ENCODE measurements around the gene CYP17A1.

The CYP17A1 gene

DNA sequence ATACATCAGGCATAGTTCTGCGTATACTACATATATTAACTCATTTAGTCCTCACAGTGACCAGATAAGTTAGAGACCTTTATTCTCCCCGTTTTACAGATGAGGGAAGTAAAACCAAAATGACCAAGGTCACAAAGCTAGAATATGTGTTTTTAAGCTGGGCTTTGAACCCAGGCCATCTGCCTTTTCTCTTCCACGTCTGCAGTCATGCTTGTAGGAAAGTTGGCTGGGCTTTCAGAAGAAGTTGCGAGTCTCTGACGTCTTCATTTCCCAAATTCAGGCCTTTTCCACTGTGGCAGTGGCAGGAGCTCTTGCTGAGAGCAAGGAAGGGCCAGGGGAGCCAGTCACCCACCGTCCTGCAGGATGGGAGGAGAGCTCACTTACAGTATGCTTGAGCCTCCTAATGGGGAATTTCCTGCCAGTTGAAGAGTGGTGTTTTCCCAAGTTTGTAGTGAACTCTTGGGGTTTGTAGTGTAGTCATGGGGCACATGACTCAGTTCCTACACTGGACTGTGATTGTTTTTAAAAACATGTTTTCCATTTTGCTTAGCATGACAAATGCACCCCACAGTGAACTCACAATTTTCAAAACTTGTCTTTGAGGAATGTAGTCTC, 34.2 kb downstream of the CYP17A1 start:
- DNase-seq, result no peak

DNA sequence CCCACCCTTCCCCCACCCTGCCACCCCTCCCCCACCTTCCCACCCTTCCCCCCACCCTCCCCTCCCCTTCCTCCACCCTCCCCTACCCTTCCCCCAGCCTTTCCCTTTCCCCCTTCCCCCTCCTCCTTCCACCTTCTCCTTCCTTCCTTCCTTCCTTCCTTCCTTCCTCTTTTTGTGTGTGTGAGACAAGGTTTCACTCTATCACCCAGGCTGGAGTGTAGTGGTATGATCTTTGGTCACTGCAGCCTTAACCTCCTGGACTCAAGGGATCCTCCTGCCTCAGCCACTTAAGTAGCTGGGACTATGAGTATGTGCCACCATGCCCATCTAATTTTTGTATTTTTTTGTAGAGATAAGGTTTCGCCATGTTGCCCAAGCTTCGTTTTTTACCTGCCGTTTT, 35.2 kb downstream of the CYP17A1 start:
- DNase-seq, result no peak

DNA sequence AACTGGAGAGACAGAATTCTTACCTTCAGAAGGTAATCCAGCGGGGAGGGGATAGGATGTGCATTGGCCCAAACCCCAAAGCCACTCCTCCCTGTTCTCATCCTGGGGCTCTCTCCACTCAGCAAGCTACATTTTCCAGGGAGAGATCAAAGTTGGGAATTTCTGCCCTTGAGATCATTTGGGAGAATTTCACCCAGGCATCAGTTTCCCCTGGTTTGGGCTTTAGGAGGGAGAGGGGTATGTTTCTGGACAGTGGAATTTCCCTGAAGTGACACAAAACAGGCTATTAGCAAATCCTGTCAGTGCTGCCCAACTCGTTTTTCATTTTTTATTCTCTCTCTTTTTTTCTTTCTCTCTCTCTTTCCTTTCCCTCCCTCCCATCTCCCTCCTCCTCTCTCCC, 35.7 kb downstream of the CYP17A1 start:
- DNase-seq, result no peak

DNA sequence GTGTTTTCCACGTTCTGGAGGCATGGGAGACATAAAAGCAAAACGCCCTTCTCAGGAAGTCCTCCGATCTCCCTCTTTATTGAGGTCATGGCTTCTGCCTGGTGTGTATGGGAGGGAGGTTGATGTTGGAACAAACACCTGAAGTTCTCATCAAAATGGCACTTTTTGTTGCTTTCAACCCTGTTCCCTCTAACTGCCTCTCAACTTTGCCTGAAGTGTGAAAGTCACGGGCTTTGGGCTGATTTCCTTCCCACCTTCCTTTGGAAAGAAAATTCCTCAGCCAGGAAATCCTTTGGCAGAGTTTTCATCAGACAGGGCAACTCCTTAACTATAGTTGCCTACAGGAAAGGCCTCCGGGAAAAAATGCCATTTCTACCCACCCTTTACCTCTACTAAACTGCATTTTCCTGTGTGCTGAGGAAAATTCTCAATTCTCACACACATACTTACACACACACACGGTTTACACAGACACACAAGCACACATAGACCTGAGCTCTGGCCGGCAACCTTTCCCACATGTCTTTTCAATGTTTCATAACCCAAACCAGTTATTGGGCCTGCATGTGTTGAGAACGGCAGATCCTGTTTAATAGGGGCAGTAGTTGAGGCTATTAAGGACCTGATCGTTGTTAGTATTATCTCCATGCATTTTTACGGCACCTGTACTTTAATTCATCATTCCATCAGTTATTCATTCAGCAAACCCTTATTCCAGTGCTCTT, 36.4 kb downstream of the CYP17A1 start:
- no peak for DNase-seq

DNA sequence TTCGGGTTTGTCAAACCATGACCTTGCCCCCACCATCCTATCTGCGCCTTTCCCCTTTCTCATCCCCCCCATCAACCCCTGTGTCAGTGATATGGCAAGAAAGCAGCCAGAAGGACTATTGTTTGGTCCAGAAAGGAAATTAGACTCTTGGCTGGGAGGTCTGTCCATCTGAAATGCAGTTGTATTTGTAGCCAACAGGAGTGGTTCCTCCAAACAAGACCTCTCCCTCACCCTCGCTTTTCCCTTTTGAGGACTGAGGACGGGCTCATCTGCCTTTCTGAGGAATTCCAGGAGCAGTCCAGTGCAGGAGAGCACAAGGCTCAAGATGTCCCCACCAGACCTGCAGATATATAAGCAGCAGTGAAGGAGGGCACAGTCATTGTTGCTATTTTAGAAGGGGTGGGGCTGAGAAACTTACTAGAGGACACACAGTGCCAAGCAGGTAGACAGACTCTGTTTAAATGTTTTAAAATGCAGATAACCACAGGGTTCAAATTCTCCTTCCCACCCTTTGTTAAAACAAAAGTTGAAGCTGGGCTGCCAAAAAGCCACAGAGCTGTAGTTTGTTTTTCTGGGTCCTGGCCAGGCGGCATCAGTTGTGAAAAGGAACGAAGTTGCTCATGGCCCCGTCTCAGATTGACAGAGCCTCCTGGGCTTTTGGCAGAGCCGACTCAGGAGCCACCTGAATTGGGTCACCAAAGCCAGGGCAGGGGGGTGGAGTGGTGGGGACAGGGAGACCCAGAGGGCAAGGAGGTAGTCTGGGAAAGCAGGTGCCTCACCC, 37.3 kb downstream of the CYP17A1 start:
- no peak for DNase-seq

DNA sequence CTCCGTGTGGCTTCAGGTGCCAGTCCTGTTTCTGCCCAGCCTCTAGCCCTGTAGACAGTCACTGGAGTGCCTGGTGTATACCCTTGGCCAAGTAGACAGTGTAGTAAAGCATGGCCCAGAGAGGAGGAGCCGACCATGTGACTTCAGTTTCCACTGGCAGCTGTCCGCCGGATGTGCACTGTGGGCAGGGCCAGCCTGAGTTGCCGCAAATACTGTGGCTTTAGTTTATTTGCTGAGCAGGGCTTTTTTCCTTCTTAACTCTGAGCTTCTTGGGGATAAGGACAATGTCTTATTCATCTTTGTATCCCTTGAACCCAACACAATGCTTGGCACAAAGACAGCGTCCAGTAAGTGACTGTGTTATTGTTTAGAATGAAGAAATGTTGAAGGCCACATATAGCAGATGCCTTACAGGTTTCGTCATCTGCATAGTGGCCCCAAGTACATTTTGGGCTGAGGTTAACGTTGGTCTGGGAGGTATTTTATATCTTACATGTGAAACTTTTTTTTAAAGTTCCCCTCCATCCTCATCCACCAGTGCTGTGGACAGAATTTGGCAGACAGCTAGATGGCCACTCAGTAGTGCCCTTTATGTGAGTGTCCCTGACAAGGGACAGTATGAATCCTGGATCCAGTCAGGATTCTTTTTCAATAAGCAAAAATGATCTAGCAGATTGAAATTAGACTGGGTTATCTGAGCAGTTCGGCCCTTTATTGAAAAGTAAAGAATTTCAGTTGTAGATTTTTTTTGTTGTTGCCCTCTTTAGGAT, 40.6 kb downstream of the CYP17A1 start:
- no peak for DNase-seq

DNA sequence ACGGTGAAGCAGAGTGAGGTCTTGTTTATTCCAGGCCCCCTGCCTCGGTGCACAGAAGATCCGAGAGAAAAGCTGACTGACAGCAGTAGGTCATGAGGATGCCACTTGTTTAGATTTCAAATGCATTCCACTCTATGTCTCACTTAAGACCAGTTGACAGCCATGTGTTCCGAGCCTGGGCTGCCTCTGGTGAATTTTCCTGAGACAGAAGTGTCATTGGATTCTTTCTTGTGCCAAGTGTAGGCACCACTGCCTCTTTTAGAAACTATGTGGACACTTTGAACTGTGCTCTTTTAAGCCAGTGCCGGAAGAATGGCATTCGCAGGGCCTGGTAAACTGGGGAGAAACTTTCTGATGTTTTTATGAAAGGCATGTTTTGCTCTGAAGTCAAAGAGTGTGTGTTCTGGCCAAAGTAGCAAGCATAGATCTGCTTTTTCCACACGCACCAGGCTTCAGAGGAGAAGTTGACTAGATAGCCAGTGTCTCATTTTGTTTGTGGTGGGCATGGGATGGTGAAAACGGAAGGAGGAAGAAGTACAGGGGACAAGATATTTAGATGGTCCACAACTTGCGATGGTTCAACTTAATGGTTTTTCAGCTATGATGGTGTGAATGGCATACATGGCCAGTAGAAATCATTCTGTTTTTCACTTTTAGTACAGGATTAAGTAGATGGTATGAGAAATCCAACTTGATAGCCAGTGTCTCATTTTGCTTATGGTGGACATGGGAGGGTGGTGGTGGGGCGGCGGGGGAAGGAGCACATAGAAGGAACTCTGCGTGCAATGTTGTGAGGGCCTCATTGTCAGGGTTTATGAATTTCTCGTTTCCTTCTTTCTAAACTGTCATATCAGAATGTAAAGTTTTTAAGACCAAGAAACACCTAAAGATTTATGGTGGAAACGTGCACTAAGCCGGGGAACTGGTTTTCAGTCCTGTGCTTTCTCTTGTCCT, 41.5 kb downstream of the CYP17A1 start:
- no peak for DNase-seq

DNA sequence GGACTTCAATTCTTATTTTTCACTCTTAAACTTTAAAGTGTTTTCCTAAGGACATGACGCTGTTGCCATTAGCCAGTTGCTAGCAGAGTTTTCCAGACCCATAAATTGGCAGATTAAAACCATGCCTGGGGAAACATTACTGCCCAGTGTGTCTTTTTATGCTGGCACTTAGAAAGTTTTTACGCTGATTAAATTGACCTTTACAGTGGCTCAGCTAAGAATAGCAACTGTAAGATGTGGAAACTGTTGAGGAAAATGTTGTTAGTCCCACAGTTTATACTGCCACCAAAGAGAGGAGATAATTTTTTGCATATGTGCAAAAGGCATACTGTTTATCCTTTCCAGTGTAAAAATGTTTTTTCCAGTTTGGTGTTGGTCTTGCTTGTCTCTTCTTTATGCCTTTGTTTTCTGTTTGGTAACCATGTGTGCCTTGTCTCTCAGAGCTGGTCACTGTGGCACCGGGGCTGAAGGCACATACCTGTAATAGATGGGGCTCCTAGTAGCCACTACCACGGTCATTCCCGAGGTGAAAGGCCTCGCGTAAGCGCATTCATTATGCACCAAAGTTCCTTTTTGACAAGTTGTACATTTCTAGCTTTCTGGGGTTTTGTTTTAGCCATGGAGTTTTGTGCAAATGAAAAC, 45.3 kb downstream of the CYP17A1 start:
- DNase-seq, result no peak

DNA sequence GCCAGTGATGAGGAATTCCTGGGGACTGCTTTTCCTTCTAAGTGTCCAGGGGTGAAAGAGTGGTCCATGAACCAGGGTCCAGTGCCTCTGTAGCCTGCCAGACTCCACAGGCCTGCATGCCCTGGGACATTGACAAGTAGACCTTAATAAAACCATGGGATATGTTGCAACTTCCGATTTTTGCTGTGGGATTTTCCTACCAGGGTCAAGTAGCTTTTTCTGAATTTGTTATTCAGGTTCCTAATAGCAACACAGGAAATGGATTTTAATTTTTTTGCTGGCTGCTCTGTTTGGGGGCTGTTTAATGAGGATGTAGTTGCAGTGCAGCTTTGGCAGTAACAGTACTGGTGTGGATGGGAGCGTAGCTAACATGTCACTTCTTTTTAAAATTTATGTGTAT, 51.4 kb downstream of the CYP17A1 start:
- DNase-seq, result no peak

DNA sequence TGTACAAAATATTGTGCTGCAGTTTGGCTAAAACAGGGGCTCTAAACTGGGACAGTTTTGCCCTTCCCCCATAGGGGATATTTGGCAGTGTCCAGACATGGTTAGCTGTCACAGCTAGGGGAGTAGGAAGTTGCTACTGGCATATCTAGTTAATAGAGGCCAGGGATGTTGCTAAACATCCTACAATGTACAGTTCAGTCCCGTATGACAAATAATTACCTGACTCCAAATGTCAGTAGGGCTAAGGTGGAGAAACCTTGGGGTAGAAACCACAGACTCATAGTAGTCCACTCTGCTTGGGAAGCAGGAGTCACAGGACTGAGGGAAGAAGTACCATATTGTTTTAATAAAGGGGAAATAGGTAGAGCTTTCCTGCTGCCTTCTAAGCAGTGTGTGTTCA, 53.6 kb downstream of the CYP17A1 start:
- DNase-seq, result no peak

DNA sequence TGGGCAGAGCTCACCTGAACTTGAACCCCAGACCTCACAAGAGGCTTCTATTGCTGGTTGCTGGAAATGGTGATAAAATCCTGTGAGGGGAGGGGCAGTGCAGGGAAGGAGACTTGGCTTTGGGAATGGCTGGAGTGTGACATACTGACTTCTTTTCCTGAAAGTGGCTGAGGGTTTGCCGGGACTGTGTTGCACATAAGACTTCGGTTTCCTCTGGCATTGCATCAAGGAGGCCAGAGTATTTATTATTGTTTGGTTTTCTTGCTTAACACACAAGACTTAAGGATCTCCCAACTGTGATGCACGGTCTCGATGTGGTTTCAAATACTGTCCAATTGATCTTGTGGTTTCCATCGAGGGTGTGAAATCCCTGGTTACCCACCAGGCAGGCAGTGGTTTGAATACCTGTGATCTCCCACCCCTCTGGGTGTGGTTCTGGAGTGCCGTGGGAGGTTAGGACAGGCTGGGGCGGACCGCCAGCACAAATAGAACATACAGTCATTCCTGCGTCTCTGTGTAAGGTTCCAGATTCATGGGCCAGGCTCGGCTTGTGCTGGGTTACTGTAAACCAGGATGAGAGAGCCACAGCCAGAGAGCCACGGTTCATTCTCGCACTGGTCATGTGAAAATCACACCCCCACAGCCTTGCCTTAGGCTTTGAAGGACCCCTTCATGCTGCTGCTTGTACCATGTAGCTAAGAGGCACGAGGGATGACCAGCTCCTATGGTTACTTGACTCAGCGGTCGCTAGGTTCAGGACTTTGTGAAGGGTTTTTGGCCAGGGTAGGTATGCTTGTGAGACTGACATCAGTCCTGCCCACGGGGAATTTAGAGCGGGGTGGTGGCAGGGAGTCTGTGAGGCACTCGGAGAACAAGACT, 54.3 kb downstream of the CYP17A1 start:
- DNase-seq, result no peak

DNA sequence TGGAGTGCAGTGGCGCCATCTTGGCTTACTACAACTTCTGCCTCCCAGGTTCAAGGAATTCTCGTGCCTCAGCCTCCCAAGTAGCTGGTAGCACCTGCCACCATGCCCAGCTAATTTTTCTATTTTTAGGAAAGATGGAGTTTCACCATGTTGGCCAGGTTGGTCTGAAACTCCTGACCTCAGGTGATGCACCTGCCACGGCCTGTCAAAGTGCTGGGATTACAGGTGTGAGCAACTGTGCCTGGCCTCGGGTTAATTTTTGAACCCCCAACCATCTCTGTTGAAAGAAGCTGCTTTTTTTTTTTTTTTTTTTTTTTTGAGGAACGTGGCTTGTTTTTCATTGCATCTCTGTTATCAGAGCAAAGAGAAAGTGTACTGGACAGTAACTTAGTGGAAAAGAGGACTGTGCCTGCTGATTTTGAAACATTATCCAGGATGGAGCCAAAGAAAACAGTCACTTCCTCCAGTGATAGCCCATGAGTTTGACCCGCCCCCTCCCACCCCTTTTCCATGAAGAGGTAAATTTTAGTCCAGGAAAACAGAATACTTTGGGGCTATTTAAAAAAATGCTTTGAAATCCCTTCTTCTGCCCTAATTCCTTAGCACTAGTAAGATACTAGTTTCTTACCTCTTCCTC, 55.2 kb downstream of the CYP17A1 start:
- DNase-seq, result no peak

DNA sequence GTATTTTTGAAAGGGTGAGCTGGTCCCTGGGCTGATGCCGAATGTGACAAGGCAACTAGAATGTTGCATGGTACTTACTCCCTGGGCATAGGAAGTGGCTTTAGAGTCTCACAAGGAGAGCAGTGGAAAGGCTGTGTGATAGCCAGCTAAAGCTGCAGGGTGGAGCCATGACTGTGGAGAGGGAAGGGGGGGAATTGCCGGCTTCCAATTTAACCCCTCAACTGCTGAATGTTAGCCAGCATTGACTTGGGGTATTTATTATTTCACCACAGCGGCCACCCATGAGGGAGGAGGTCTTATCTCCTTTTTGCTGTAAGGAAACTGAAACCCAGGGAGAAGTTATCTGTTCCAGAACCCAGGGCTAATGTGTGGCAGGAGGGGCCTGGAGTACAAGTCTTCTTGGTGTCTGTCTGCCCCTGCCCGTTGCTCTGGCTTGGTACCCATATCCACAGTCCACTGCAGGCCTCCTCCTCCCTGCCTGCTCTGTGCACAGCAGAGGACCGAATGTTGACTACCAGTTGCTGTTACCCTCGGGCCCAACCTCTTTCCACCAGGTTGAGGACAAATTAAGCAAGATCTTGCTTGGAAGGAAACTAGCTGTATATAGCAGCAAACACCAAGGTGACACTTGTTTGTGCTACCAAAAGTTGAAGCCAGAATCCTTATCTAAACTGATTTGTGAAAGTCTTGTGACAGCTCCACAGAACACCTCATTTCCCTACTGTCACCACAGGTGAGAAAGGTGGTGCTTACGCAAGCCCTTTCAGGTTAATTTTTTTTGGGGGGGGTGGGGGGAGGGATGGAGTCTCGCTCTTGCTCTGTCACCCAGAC, 55.9 kb downstream of the CYP17A1 start:
- no peak for DNase-seq

All from DMS79 (cell line).